Fibroblast of the aortic adventitia (primary cell): Measurements from ENCODE around the gene ZNF230. TPM values are rescaled to one million over a fixed set of nuclear protein-coding genes. Genes with fewer than 3 reads are reported as not detected.

Experiments used
- DNase-seq: peaks from one replicate; pipeline ENCODE4 v3.0.0-alpha.2; 2010; ENCODE audit warnings: low read depth
- H3K4me3 ChIP-seq: 2 replicates; pipeline ENCODE4 v1.5.1; 2011; ENCODE audit warnings: low read depth, mild to moderate bottlenecking, control low read depth, low read length, moderate library complexity
- total RNA-seq: library from RNA; depleted of rRNA; stranded (reverse); fragments of >200 nt; gene quantifications from 2 replicates; pipeline ENCODE4 v1.2.3, GENCODE V29; 2012; ENCODE audit warnings: low replicate concordance
- TF ChIP-seq, protein P1 (sequence below): IDR thresholded peaks from 2 replicates; pipeline ENCODE4 v1.5.1; 2011; ENCODE audit warnings: mild to moderate bottlenecking, low read length, control low read depth, inconsistent platforms; ENCODE audit not compliant: insufficient read depth

Gene ZNF230
- total RNA-seq, 1 donor, result 5.2 TPM

DNA sequence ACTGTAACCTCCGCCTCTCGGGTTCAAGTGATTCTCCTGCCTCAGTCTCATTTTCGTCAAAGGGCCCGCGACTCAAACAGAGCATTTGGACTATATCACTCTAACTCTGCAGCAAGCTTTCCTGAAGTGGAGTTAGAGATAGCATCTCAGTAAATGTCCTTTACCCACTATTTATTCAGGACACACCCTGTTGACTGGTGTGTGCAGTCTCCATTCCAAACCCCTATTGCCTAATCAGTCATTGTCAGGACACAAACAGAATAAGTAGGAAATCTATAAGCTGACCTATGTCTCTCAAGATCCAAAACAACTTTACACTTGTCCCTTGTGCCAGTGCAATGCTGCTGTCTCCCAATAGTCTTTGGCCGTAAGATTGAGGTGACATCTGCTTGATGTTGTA lies 23.9 kb downstream of the ZNF230 start:
- TF ChIP-seq, protein P1, sequence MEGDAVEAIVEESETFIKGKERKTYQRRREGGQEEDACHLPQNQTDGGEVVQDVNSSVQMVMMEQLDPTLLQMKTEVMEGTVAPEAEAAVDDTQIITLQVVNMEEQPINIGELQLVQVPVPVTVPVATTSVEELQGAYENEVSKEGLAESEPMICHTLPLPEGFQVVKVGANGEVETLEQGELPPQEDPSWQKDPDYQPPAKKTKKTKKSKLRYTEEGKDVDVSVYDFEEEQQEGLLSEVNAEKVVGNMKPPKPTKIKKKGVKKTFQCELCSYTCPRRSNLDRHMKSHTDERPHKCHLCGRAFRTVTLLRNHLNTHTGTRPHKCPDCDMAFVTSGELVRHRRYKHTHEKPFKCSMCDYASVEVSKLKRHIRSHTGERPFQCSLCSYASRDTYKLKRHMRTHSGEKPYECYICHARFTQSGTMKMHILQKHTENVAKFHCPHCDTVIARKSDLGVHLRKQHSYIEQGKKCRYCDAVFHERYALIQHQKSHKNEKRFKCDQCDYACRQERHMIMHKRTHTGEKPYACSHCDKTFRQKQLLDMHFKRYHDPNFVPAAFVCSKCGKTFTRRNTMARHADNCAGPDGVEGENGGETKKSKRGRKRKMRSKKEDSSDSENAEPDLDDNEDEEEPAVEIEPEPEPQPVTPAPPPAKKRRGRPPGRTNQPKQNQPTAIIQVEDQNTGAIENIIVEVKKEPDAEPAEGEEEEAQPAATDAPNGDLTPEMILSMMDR, result no peak
- DNase-seq, result no peak
- no peak overlapping the region for H3K4me3 ChIP-seq

DNA sequence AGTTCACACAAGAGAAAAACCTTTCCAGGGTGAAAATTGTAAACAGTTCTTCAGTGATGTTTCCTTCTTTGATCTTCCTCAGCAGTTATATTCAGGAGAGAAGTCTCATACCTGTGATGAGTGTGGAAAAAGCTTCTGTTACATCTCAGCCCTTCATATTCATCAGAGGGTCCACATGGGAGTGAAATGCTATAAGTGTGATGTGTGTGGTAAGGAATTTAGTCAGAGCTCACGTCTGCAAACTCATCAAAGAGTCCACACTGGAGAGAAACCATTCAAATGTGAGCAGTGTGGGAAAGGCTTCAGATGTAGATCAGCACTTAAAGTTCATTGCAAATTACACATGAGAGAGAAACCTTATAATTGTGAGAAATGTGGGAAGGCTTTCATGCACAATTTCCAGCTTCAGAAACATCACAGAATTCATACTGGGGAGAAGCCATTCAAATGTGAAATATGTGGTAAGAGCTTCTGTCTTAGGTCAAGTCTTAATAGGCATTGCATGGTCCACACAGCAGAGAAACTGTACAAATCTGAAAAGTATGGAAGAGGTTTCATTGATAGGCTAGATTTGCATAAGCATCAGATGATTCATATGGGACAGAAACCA lies 29.3 kb downstream of the ZNF230 start:
- H3K4me3 ChIP-seq, result no peak overlapping the region
- DNase-seq, result no peak
- TF ChIP-seq, protein P1, result no peak

DNA sequence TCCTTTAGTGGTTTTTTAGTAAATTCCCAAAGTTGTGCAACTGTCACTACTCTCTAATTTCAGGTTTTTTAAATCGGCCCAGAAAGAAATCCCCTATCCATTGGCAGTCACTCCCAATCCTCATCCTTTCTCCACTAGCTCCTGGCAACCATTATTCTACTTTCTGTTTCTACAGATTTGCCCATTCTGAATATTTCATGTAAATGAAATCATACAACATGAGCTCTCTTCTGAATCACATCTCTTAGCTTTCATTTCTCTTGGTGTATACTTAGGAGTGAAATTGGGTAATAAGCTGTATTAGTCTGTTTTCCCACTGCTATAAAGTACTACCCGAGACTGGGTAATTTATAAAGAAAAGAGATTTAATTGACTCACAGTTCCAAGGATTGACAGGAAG lies 39.4 kb downstream of the ZNF230 start:
- no peak overlapping the region for H3K4me3 ChIP-seq
- DNase-seq, result no peak
- TF ChIP-seq, protein P1, result no peak

DNA sequence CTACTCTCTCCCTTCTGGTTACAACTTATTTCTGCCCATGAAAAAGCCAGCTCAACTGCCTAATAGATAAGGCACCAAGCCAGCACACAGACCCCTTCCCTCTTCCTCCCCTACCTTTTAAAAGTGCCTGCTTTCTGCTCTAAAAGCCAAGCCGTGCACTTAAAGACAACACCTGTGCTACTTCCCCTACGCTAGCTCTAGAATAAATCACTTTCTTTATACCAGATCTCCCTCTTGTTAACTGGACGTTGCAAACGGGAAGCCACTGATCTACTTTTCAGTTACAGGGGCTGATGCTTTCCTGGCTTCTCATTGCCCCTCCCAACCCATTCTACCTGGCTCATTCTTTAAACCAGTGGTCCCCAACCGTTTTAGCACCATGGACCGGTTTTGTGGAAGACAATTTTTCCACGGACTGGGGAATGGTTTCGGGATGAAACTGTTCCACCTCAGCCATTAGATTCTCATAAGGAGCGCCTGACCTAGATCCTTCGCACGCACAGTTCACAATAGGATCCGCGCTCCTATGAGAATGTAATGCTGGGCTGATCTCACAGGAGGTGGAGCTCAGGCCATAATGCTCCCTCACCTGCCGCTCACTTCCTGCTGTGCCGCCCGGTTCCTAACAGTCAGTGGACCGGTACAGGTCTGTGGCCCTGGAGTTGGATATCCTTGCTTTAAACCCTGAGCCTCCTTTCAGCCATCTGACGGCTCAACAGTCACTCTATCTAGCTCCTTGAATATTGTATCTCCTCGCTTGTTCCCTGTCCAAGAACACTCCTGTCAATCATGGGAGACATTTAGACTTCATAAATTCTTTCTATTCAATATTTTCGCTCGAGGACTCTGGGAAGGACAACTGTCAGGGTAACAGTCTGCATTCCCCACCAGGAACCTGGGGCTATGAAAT lies 48.2 kb downstream of the ZNF230 start:
- DNase-seq, result no peak
- peak overlapping the region; percentile 95 for H3K4me3 ChIP-seq
- TF ChIP-seq, protein P1, result no peak

DNA sequence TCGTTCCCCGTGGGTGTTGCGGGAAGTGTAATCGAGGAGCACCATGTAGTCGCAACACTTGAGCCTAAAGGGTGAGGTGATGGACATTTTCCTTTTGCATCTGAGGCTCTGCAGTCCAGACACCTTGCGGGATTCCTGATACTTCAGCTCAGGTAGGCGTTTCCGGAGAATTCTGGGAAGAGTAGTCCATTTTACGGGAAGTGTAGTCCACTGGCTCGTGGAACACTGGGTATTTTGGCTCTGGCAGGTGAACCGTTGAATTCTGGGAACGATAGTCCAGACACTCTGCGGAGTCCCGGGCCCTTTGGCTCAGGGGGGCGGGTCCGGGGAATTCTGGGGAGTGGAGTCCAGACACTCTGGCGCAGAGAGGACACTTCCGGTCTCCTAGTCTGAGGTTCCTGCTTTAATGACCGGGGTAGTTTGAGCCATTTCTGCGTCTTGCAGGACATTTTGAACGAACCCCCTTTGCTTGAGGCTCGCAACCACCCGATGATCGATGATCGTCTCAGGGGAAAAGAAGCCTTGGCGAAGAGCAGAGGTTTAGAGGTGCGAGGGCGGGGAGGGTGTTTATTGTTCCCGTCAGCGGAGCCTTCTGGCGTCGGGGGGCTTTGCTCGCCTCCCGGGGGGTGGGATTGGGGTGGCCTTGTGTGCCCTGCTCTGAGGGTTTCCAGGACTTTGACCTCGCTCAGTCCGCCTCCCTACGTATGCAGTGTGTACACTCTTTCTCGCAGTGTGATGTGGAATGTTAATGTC lies 49.1 kb downstream of the ZNF230 start, which contains the start of gene ZNF223:
ZNF223 (plus strand) TSS at position 387 of the 753 bp plus-strand sequence. CDS start 3,141 bp downstream, outside the sequence.
- peak; percentile 92 for DNase-seq
- H3K4me3 ChIP-seq, result peak within 1 kb of the TSS; percentile 95
- TF ChIP-seq, protein P1, result no peak

DNA sequence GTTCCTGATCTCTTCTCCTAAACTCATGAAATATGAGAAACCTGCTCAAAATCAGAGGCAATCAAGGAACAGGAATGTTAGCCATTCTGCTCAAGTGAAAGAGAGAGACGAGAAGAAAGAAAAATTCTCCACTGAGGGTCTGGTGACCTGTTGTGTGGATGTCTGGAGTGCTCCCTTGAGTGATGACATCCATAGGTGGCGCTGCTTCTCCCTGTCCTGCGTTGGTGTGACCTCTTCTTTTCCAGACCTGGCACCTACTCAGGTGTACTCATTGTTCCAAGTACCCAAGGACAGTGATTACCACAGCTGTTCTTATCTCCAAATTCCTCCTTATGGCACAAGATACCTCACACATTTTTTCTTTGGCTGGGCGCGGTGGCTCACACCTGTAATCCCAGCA lies 53.1 kb downstream of the ZNF230 start:
- TF ChIP-seq, protein P1, result no peak
- H3K4me3 ChIP-seq, result no peak overlapping the region
- DNase-seq, result no peak
